Left lobe of liver (tissue), 2 donors: ENCODE measurements around the gene HSP90AB1. TPM values are rescaled to one million over a fixed set of nuclear protein-coding genes. Genes with fewer than 3 reads are reported as not detected.

ENCODE experiments used
- ATAC-seq: fragments of 200-7000 bp; cut with Tn5 transposase; one replicate; pipeline ENCODE4 v1.9.1; 2020; ENCODE audit warnings: mild to moderate bottlenecking, moderate library complexity
- DNase-seq: peaks from one replicate; pipeline ENCODE4 v3.0.0-alpha.2; 2020; ENCODE audit warnings: low spot score
- total RNA-seq: library from RNA; stranded (reverse); gene quantifications from one replicate; pipeline ENCODE4 v1.2.1, GENCODE V29; 2021
- donor health status: DM: no; HTN: no; CAD: no; lungs with moderate emphysema.
- donor health status: DM: no; HTN: yes; CAD: no.

HSP90AB1 gene
- total RNA-seq, 1 donor from 2014 or later: 187 TPM

DNA sequence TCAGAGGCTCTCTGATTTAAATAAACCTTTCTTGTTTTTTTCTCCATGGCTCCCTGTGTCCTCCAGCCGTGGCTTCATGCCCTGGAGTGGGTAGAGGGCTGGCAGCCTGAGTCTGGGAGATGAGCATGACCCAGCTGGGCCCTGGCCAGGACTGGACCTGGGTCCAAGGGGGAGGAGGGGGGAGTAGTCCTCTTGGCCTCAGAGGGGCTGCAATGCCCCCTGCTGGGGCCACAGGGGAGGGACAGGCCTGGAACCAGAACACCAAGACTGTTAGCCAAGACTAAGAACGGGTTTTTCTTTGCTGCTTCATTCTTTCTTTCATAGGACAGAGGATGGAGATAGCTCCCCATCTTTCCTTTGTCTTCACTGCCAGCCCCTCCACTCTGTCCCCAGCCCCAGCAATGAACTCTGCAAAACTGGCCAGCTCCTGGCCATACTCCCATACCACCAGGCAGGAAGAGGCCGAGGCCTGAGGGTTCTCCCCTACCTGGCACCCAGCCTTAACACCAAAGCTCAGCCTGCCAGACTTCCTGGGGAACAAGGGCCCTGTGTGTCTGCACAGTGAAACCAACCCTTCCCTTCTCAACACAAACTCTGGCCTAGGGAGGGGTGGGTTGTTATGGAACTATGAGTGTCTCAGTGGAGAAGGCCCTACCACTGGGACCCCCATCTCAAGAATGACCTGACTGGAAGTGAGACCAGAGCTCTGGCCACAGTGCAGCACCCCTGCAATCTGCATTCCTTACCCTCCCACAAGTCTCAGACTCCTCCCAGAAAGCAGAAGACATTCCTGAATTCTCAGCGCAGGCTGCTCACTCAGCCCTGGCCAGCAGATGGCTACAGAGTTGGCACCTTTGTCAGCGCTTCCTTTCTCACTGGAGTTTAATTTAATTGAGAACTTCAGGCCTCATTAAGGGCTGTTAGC lies 12.5 kb upstream of the HSP90AB1 start:
- ATAC-seq: peak; percentile 68
- peak; percentile 94 for DNase-seq

DNA sequence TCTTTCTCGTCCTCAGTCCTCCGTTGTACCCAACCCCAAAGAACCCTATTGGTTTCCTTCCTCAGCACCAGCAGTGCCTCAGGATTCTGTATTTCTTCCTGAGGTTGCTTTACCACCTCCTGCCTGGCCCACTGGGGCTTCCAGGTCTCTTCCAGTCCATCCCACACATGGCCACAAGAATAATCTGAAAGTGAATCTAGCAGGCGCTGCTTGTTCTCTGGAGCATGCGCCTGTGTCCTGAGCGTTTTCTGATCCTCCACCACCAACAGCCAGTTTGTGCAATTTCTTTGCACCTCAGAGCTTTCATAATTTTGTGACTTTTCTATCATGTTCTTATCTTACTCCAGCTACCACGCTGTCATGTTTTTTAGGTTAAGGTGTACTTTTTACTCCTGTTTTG lies 11.6 kb upstream of the HSP90AB1 start:
- ATAC-seq: no peak
- DNase-seq: no peak

DNA sequence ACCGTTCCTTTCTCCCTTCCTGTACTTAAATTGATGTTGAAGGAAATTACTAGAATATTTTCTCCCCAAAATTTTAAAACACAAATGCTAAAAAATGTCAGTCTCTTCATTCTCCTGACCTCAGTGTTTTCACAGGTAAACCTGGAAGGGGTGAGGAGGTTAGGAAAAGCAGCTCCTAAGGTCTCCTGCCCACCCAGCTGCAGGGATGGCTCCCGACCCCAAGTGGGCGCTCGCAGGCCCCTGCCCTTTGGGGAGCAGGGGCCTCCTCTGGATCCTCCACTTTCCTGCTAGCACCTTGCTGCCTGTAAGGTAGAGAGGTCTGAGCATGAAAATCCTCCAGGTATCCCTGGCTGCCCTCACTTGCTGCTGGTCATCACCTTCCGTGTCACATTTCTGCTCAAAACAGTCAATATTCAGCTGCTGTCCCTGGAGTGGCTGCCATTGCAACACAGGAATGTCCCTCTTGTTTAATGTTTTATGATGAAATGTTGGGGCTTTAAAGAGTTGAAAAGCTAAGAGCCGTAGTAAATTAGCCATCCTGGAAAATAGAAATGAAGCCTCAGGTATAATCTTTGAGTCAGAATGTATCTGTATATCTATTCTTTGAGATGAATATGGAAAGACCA lies 10.9 kb upstream of the HSP90AB1 start:
- ATAC-seq: peak; percentile 3
- peak; percentile 74 for DNase-seq

DNA sequence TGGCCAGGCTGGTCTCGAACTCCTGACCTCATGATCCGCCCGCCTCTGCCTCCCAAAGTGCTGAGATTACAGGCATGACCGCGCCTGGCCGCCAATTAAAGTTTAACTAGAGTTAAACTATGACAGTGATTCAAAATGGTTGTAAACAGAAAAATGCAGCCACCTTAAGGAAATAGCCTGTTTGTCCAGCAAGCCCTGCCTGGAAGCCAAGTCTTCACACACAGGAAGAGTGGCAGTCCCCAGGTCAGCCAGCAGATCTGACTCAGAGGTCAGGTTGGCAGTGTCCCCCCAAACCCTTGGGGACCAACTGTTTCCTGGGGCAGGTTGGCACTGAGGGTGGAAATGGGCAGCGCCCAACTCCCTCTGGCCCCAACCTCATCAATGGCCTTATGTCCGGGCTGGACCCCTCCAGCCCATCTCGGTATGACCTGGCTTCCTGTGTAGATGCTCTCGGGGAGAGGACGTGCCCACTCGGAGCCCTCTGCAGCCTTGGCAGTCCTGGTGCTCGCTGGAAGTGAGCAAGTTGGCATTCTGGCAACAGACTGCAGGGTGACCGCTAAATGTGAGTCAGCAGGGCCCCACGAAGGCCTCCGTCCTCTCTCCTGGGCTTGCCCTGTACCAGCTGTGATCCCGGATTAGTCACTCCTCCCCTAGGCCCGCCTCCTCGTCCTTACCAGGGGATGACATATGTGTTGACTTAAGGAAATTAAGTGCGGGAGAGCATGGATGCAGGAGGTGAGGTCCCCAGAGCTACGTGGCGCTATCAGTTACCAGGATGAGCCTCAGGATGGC lies 9.7 kb upstream of the HSP90AB1 start:
- ATAC-seq: peak; percentile 77

DNA sequence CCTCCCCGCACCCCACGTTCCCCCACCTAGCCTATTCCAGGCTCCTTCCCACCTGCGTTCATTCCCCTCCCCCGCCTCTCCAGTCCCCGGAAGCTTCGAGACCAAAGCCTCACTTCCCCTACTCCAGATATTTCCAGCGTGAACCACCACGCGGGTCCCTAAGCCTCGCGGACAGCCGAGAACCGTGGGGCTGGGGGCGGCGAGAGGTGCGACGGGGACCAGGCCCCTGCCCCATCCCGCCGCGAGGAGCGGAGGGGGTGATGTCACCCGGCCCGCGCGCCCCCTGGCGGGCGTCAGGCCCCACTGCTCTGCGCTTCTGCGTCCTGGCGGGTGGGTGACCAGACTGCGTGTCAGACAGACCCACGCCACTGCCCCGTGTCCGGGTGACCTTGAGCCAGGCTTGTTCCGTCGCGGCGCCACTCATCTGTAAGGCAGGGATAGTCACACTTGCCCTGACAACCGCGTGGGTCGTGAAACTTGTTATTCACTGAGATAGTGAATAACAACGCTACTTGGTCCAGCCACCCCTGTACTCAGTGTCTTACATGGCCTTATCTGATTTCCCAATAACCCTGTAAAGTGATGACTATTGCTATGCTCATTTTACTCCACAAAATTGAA lies 9.0 kb upstream of the HSP90AB1 start:
- DNase-seq: peak; percentile 83
- ATAC-seq: peak; percentile 71

More for the DNA sequence above, 9.7 kb upstream of the HSP90AB1 start:
- DNase-seq: peak; percentile 95

DNA sequence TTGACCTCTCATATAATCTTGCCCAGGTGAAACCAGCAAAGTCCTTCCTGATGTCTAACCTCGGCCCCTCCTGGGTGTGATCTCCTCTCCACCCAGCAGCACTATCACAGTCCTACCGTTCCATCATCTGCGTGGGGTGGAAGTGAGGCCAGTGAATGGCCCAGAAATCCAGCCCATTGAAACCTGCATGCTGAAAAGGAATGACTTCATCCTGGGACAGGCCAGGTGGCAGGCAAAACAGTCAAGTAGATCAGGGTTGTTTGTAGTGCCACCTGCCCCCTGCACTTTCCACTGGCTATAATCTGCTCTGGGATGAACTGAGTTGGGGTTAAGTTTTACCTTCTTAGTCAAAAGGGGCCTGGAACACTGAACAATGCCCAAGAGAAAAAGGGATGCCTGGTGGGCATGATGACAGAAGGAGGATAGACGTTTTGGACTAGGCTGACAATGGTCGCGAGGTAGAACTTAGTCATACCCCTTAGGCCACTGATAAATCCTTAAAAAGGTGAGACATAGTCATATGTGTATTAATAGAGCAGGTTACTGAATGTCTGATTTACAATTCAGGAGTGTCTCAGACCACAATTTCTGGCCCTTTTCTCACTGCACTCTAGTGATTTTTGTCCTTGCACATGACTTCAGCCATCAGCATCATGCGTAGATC lies 8.1 kb upstream of the HSP90AB1 start:
- DNase-seq (no peak), ATAC-seq (no peak)

DNA sequence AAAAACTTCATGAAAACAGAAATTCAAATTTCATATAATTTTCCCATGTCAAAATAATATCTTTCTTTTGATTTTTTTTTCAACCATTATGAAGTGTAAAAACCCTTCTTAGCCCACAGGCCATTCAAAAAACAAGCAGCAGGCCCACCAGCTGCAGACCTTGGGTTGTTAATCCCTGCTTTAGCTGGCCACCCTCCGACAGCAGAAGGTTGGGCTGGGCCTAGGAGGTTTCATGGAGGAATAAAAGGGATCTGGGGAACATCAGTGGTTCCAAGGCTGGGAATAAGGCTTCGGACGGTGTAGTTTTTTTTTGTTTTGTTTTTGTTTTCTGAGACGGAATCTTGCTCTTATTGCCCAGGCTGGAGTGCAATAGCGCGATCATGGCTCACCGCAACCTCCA lies 3.6 kb upstream of the HSP90AB1 start:
- ATAC-seq: no peak
- no peak for DNase-seq

DNA sequence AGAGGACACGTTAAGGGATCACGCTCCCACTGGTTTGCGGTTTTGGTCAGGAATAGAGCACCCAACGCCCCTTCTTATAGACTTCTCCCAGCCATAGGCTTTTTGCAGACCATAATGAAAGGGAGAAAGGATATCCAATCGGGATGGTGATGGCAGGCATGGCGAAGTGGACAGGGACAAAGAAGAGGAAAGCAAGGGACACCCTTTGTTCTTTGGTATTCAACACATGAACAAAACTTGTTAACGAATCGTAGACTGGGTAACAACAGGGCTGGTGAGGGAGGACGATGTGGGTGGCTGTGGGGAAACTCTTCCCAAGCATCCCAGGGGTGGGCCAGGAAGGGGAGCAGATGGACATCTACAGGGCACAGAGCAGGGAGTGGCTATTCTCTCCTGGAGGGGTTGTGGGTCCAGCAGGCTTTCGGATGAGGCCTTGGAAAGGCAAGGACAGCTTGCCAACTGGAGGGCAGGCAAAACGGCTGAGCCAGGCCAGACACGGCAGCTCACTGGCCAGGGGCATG lies 1.4 kb upstream of the HSP90AB1 start:
- no peak for ATAC-seq
- DNase-seq: no peak

DNA sequence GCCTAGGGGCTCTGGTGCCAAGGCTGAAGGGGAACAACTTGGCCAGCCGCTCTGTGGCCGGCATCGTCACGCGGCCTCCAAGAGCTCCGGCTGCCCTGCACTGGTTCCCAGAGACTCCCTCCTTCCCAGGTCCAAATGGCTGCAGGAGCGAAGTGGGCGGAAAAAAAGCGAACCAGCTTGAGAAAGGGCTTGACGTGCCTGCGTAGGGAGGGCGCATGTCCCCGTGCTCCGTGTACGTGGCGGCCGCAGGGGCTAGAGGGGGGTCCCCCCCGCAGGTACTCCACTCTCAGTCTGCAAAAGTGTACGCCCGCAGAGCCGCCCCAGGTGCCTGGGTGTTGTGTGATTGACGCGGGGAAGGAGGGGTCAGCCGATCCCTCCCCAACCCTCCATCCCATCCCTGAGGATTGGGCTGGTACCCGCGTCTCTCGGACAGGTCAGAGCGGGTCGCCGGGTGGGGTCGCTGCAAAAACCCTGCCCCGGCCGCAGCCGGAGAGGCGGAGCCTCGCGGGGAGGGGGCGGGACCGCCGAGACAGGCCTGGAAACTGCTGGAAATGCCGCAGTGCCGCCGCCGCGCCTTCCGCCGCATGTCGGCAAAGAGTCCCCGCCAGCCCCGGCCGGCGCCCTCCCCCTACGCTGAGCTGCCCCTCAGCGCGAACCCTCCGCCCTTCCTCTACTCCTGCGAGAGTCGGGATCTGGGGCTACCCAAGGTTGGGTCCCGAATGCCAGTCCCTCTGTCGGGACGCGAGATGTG lies 814 bp upstream of the HSP90AB1 start:
- peak; percentile 95 for DNase-seq
- ATAC-seq: peak; percentile 81

DNA sequence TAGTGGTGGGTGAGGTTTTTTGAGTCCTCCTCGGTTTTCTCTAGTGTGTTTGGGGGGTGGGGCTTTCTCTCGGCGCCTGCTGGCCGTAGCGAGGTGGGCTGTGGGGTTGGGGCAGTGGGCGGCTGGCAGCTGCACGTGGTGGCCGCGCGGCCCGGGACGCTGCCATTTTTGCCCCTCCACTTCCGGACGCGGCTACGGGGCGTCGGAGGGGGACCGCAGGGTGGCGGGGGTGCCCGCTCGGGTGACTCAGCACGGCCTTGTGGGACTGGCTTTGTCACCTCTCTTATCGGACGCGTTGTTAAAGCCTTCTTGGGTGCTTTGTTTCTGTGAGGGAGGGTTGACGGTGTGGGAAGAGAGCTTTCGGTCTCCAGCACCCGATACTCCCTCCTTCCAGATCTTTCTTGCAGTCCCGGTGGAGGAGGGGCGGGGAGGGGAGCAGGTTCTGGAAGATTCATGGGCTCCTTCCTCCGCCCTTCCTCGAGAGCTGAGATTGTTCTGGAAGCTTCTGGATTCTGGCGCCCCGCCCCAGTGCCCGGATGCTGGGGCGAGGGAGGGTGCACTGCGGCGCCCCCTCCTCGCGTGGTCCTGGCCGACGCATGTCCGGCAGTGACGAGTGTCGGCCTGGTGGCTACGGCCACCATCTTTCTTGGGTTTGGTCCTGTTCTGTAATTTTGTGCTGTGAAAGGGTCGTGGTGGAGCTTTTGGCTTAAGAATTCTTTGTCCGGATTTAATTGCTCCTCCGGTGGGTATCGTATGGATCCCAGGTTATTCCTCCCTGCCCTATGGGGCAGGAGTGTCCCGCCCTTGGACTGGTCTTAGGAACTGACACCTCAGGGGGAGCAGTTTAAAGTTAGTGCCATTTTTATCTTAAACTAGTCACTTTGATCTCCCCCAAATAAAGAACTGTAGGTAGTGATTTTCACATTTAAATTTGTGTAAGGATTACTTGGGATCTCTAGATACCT lies 719 bp downstream of the HSP90AB1 start:
- ATAC-seq (peak; percentile 12), DNase-seq (peak; percentile 79)

DNA sequence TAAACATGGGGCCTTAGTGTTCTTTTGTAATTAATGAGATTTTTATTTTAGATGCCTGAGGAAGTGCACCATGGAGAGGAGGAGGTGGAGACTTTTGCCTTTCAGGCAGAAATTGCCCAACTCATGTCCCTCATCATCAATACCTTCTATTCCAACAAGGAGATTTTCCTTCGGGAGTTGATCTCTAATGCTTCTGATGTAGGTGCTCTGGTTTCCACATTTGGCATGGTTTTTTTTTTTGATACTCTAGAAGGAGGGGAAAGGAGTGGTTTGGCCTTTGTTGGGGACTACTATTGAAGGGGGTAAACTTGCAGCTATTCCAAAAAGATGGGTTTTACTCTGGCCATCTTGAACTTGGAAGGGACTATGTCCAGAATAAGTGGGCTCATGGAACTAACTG lies 1.7 kb downstream of the HSP90AB1 start:
- DNase-seq (no peak), ATAC-seq (no peak)

DNA sequence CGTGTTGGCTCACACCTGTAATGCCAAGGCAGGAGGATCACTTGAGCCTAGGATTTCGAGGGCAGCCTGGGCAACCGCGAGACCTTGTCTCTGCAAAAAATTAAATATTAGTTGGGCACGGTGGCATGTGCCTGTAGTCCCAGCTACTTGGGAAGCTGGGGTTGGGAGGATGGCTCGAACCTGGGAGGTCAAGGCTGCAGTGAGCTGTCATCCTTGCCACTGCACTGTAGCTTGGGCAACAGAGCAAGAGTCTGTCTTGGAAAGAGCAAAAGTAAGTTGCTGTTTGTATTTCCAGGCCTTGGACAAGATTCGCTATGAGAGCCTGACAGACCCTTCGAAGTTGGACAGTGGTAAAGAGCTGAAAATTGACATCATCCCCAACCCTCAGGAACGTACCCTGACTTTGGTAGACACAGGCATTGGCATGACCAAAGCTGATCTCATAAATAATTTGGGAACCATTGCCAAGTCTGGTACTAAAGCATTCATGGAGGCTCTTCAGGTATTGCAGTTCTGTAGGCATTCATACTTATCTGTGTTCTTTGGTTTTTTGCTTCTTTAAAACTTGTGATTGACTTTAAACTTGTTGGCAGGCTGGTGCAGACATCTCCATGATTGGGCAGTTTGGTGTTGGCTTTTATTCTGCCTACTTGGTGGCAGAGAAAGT lies 2.3 kb downstream of the HSP90AB1 start:
- ATAC-seq (no peak), DNase-seq (no peak)

DNA sequence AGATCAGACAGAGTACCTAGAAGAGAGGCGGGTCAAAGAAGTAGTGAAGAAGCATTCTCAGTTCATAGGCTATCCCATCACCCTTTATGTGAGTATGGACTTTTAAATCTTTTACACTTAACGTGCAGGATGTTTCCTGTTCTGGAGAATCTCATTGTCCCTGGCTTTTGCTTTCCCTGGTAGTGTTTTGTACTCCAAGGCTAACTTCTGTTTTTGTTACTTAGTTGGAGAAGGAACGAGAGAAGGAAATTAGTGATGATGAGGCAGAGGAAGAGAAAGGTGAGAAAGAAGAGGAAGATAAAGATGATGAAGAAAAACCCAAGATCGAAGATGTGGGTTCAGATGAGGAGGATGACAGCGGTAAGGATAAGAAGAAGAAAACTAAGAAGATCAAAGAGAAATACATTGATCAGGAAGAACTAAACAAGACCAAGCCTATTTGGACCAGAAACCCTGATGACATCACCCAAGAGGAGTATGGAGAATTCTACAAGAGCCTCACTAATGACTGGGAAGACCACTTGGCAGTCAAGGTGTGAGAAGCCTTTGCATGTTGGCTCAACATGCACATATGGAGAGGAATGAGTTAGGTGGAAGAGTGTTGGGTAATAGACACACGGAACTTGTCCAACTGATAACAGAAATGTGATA lies 3.3 kb downstream of the HSP90AB1 start:
- DNase-seq (no peak), ATAC-seq (no peak)

DNA sequence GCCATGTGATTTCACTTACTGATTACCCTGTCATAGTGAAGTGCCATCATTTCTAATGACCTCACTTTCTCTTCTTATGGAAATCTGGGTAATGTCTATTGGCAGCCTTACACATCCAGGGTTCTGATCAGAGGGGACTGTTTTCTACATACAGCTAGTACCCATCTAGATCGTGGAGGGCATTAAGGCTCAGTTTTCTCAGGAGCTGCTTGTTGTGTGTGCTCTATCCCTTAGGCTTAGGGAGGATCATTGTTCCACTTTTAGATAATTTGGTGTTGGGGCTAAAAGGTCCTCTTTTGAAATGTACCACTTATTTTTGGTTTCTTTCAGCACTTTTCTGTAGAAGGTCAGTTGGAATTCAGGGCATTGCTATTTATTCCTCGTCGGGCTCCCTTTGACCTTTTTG lies 3.8 kb downstream of the HSP90AB1 start:
- no peak for DNase-seq
- no peak for ATAC-seq

DNA sequence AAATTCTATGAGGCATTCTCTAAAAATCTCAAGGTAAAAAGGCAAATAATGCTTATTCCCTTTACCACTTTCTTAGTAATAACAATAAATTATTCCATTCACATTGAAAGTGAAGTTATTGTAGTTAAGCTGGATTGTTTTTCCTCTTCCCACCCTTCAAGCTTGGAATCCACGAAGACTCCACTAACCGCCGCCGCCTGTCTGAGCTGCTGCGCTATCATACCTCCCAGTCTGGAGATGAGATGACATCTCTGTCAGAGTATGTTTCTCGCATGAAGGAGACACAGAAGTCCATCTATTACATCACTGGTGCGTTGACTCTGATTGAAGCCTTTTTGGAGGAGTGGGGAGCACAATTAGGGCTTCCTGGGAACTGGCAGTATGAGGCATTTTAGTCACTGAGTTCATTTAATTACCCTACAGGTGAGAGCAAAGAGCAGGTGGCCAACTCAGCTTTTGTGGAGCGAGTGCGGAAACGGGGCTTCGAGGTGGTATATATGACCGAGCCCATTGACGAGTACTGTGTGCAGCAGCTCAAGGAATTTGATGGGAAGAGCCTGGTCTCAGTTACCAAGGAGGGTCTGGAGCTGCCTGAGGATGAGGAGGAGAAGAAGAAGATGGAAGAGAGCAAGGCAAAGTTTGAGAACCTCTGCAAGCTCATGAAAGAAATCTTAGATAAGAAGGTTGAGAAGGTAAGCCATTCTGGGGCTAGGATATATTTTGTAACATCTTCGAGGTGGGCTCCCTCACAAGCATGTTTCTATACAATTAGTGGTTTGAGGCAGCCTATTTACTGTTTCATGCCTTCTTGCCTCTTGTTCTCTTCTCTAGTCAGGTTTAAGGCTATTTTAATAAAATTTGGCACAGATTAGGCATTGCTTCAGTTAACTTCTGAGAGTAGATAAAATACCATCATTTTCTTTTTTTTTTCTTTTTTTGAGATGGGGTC lies 4.9 kb downstream of the HSP90AB1 start:
- no peak for DNase-seq
- ATAC-seq: no peak
